ENCODE data around the gene NHEJ1. TPM values are rescaled to one million over a fixed set of nuclear protein-coding genes. Genes with fewer than 3 reads are reported as not detected.

Gene NHEJ1
- polyA plus RNA-seq, 1 donor (not counting 4 experiments of a cell fraction or from before 2014, with no cell fraction given) = 13.1 TPM

DNA sequence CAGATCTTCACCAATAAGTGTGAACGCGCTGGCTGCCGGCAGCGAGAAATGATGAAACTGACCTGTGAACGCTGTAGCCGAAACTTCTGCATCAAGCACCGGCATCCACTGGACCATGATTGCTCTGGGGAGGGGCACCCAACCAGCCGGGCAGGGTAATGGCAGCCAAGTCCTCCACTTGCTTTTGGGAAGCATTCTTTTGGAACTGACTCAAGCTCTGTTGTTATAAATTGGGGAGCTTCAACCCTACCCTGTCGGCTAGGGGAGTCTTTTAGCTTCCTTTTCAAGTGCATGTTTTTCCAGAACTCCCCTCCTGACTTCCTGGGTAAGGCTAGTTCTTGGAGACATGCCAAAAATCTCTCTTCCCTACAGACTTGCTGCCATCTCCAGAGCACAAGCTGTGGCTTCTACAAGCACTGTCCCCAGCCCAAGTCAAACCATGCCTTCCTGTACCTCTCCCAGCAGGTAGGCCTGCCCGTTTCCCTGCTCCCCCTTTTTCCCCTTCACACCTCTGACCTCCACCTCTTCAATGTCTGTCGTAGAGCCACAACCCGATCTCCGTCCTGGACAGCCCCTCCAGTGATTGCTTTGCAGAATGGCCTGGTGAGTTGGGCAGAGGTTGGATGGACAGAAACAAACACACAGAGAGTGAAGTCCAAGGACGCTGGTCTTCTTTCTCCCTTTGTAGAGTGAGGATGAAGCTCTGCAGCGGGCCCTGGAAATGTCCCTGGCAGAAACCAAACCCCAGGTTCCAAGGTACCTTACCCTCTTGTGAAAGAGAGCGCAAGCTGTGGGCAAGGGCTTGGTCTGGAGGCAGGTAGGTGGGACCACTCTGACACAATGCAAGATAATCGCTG, 47.5 kb upstream of the NHEJ1 start:
- FAIRE-seq (no peak), DNase-seq (ENCODE audit: low read depth, low spot score) (no peak)
- Histone ChIP-seq H3K9ac (ENCODE audit: control insufficient read depth, extremely low read depth, insufficient read depth, low read length) (no peak overlapping the region), H3K79me2 (ENCODE audit: control insufficient read depth, insufficient read depth, low read length) (no peaks in the 10 kb centered on the region), H3K4me1 (ENCODE audit: control insufficient read depth, extremely low read depth, insufficient read depth, low read length) (peaks cover 16% of the 10 kb centered on the region), H3K4me2 (ENCODE audit: control insufficient read depth, extremely low read depth, insufficient read depth, low read depth, low read length) (peak overlapping the region; percentile 84), H3K27me3 (ENCODE audit: control insufficient read depth, extremely low read depth, insufficient read depth, low read length) (no peaks in the 10 kb centered on the region), H4K20me1 (ENCODE audit: control insufficient read depth, extremely low read depth, insufficient read depth, low read length) (no peaks in the 10 kb centered on the region), H3K9me1 (ENCODE audit: control insufficient read depth, extremely low read depth, insufficient read depth, low read length) (no peaks in the 10 kb centered on the region), H3K36me3 (ENCODE audit: control insufficient read depth in 2 of 2, extremely low read depth in 1 of 2, insufficient read depth in 2 of 2, low read length in 2 of 2) (peaks cover 16 to 21% of the 10 kb centered on the region in 2 experiments), H3K9me3 (ENCODE audit: control insufficient read depth, low read depth, low read length) (no peaks in the 10 kb centered on the region), H2AFZ (ENCODE audit: control insufficient read depth, low read length) (no peak overlapping the region), H3K27ac (ENCODE audit: control insufficient read depth, insufficient read depth, low read length) (no peak overlapping the region), H3K4me3 (ENCODE audit: control insufficient read depth in 2 of 3, extremely low read depth in 1 of 3, insufficient read depth in 2 of 3, low read depth in 1 of 3, low read length in 3 of 3) (no peak overlapping the region)
- TF ChIP-seq, protein P1, sequence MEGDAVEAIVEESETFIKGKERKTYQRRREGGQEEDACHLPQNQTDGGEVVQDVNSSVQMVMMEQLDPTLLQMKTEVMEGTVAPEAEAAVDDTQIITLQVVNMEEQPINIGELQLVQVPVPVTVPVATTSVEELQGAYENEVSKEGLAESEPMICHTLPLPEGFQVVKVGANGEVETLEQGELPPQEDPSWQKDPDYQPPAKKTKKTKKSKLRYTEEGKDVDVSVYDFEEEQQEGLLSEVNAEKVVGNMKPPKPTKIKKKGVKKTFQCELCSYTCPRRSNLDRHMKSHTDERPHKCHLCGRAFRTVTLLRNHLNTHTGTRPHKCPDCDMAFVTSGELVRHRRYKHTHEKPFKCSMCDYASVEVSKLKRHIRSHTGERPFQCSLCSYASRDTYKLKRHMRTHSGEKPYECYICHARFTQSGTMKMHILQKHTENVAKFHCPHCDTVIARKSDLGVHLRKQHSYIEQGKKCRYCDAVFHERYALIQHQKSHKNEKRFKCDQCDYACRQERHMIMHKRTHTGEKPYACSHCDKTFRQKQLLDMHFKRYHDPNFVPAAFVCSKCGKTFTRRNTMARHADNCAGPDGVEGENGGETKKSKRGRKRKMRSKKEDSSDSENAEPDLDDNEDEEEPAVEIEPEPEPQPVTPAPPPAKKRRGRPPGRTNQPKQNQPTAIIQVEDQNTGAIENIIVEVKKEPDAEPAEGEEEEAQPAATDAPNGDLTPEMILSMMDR (optimal IDR thresholded peaks at IDR 0.05 in 1 of 3, IDR thresholded peaks at IDR 0.05 in 1 of 3, conservative IDR thresholded peaks at IDR 0.05 in 1 of 3; ENCODE audit: extremely low read depth in 1 of 3, insufficient read depth in 2 of 3, low read length in 3 of 3) = no peak
- no peak for TF ChIP-seq EZH2 (IDR thresholded peaks at IDR 0.05; ENCODE audit: low read length)
- dilution Hi-C loops (cut with MboI; ENCODE audit: extremely low pct_ligation_motif_present, low sequenced_read_pairs) = no loop called here

DNA sequence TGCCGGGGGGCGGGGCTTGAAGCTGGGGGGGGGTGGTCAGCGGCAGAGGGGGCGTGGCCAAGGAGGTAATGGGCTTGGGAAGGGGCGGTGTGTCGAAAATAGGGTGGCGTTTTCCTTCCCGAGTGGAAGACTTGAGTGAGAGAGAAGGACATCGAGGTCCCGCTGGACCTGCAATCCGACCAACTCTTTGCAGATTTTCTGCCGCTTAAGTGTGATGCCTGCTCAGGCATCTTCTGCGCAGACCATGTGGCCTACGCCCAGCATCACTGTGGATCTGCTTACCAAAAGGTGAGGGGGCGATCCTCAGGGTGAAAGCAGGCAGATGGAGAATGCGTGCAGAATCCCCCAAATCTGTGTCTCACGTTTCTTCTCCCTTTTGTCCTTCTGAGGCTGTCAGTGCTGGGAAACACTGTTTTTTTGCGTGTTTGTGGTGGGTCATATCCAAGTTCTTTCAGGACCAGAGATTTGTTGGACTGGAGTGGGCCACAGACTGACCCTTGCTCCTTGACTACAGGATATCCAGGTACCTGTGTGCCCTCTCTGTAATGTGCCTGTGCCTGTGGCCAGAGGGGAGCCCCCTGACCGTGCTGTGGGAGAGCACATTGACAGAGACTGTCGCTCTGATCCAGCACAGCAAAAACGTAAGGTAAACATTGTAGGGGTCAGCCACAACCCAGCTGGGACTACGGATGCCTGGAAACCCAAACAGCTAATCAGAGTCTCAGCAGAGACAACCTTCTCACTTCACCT, 46.7 kb upstream of the NHEJ1 start:
- H3K4me3 ChIP-seq (ENCODE audit: control insufficient read depth in 2 of 3, extremely low read depth in 1 of 3, insufficient read depth in 2 of 3, low read depth in 1 of 3, low read length in 3 of 3) = peak overlapping the region; percentile 45 to 63 (median 62)
- TF ChIP-seq, protein P1 (optimal IDR thresholded peaks at IDR 0.05 in 1 of 3, IDR thresholded peaks at IDR 0.05 in 1 of 3, conservative IDR thresholded peaks at IDR 0.05 in 1 of 3; ENCODE audit: extremely low read depth in 1 of 3, insufficient read depth in 2 of 3, low read length in 3 of 3) = no peak
- no peak for TF ChIP-seq EZH2 (IDR thresholded peaks at IDR 0.05; ENCODE audit: low read length)
- peak overlapping the region; percentile 16 for H2AFZ ChIP-seq (ENCODE audit: control insufficient read depth, low read length)
- no peaks in the 10 kb centered on the region for H3K9me1 ChIP-seq (ENCODE audit: control insufficient read depth, extremely low read depth, insufficient read depth, low read length)
- DNase-seq (ENCODE audit: low read depth, low spot score) (no peak), FAIRE-seq (no peak)
- H3K79me2 ChIP-seq (ENCODE audit: control insufficient read depth, insufficient read depth, low read length) = no peaks in the 10 kb centered on the region
- peaks cover 16% of the 10 kb centered on the region for H3K4me1 ChIP-seq (ENCODE audit: control insufficient read depth, extremely low read depth, insufficient read depth, low read length)
- H3K9ac ChIP-seq (ENCODE audit: control insufficient read depth, extremely low read depth, insufficient read depth, low read length) = peak overlapping the region; percentile 26
- H3K9me3 ChIP-seq (ENCODE audit: control insufficient read depth, low read depth, low read length) = no peaks in the 10 kb centered on the region
- peaks cover 10 to 17% of the 10 kb centered on the region in 2 experiments for H3K36me3 ChIP-seq (ENCODE audit: control insufficient read depth in 2 of 2, extremely low read depth in 1 of 2, insufficient read depth in 2 of 2, low read length in 2 of 2)
- no peaks in the 10 kb centered on the region for H3K27me3 ChIP-seq (ENCODE audit: control insufficient read depth, extremely low read depth, insufficient read depth, low read length)
- H3K4me2 ChIP-seq (ENCODE audit: control insufficient read depth, extremely low read depth, insufficient read depth, low read depth, low read length) = peak overlapping the region; percentile 84
- H3K27ac ChIP-seq (ENCODE audit: control insufficient read depth, insufficient read depth, low read length) = no peak overlapping the region
- H4K20me1 ChIP-seq (ENCODE audit: control insufficient read depth, extremely low read depth, insufficient read depth, low read length) = no peaks in the 10 kb centered on the region
- dilution Hi-C loops (cut with MboI; ENCODE audit: extremely low pct_ligation_motif_present, low sequenced_read_pairs) = no loop called here
